ENCODE measurements around the gene TBC1D2B. TPM values are rescaled to one million over a fixed set of nuclear protein-coding genes. Genes with fewer than 3 reads are reported as not detected.
"Not testable (repeated sequence)": the region's sequence is repeated elsewhere in the genome, so short reads cannot be mapped to it uniquely, and the experiment has no call there.

The TBC1D2B gene
- polyA plus RNA-seq, 1 donor: 26.7 TPM

- no peak for DNase-seq
These were observed 90.4 kb downstream of the TBC1D2B start for GRCh38 chr15:77986891-77987764.

DNA sequence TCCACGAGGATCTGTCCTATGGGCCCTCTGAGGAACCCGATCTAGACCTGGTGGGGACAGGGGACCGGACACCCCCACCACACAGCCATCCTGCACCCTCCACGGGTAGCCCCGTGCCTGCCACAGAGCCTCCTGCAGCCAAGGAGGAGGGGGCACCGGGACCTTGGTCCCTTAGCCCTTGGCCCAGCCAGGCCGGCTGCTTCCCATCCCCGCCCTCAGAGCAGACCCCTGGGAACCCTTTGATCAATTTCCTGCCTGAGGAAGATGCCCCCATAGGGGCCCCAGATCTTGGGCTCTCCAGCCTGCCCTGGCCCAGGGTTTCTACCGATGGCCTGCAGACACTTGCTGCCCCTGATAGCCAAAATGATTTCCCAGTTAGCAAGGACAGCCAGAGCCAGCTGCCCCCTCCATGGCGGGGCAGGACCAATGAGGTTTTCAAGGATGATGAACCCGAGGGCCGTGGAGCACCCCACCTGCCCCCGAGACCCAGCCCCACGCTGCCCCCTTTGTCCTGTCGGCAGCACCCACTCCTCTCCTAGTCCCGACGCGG lies 91.5 kb downstream of the TBC1D2B start:
- DNase-seq: no peak

GRCh38 chr15:77985031-77985930 lies 92.2 kb downstream of the TBC1D2B start:
- DNase-seq: no peak

DNA sequence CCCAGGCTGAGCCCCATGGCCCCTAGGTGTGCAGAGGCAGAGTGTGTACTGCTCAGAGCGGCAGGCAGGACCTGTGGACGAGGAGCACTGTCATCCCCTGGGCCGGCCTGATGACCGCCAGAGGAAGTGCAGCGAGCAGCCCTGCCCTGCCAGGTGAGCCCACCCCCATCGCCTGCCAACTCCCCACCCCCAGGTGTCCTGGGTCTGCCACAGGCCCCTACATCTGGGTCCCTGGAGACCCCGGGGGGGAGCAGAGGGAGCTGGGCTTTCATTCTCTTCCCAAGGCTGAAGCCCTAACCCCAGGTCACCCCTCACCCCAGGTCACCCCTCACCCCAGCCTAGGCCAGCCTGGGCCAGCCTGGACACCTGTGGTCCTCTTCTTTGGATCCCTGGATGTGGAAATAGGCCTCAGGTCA lies 93.1 kb downstream of the TBC1D2B start:
- no peak for DNase-seq

- no peak for DNase-seq
These were observed 93.6 kb downstream of the TBC1D2B start for GRCh38 chr15:77983708-77984445.

DNA sequence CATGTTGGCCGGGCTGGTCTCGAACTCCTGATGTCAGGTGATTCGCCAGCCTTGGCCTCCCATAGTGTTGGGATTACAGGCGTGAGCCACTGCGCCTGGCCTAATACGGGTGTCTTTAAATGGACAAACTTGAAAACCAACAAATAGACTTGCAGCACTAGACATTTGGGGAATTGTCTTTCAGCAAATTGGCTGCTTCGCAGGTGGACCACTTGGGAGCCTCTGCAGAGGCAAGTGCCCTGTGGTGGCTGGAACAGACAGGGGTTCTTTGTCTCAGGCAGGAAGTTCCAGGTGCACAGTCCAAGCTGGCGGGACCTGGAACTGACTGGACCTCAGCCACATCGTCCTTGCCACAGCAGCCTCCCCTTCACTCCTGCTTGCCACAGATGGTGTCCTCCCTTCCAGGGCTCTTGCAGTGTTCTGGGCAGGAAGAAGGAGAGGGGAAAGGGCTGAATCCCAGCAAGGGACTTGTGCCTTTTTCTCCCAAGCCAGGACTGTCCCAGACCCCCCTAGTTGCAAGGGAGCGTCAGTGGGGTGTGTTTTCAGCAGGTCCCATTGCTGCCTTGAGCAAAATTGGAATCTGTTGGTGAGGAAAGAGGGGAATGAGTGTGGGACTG lies 94.3 kb downstream of the TBC1D2B start:
- DNase-seq: no peak

GRCh38 chr15:77982127-77982490 lies 95.4 kb downstream of the TBC1D2B start:
- no peak for DNase-seq

GRCh38 chr15:77981281-77982126 lies 96.0 kb downstream of the TBC1D2B start:
- no peak for DNase-seq

- DNase-seq: not testable (repeated sequence)
These were observed 96.8 kb downstream of the TBC1D2B start for GRCh38 chr15:77980674-77981073.

- DNase-seq: no peak
These were observed 97.4 kb downstream of the TBC1D2B start for GRCh38 chr15:77980098-77980497.

- not testable (repeated sequence) for DNase-seq
These were observed 98.4 kb downstream of the TBC1D2B start for GRCh38 chr15:77979157-77979556.

DNA sequence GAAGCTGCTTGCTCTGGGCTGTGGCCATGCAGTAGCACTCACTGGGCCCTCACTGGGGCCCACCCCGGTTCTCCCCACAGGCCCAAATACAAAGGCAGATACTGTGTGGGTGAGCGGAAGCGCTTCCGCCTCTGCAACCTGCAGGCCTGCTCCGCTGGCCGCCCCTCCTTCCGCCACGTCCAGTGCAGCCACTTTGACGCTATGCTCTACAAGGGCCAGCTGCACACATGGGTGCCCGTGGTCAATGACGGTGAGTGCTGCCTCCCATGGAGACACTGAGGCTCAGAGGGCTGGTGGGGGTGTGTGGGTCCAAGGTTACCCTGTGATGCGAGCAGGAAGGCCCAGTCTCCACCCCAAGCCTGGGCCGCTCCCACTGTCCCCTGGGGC lies 98.8 kb downstream of the TBC1D2B start:
- not testable (repeated sequence) for DNase-seq

- not testable (repeated sequence) for DNase-seq
These were observed 99.4 kb downstream of the TBC1D2B start for GRCh38 chr15:77977903-77978758.

DNA sequence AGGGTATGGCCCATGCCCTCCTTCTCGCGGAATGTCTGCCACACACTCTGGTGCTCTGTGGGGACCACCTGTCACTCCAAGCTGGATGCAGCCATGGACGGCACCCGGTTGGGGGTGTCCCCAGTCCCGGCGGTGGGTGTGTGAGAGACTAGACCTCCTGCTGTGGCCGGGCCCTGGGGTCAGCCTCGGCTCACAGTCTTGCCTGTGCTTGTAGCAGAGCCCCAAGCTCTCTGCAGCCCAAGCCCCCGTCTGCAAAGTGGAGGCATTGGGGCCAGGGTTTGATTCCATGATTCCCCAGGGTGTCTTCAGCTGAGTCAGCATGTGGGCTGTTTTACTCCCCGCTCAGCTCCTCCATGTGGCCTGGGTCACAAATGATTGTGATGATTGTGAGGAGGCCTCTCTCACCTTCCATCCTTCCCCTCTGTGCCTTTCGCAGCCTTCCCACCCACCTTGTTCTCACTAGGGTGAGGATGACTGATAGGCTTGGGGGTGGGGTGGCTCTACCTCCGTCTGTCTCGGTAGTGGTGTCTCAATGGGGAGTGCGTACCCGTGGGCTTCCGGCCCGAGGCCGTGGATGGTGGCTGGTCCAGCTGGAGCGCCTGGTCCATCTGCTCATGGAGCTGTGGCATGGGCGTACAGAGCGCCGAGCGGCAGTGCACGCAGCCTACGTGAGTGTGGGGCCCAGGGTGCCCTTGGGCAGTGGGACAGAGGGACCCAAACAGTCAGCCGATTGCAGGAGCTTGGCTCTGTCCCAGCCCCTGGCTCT lies 100.6 kb downstream of the TBC1D2B start:
- not testable (repeated sequence) for DNase-seq

GRCh38 chr15:77976095-77976450 lies 101.4 kb downstream of the TBC1D2B start:
- not testable (repeated sequence) for DNase-seq

DNA sequence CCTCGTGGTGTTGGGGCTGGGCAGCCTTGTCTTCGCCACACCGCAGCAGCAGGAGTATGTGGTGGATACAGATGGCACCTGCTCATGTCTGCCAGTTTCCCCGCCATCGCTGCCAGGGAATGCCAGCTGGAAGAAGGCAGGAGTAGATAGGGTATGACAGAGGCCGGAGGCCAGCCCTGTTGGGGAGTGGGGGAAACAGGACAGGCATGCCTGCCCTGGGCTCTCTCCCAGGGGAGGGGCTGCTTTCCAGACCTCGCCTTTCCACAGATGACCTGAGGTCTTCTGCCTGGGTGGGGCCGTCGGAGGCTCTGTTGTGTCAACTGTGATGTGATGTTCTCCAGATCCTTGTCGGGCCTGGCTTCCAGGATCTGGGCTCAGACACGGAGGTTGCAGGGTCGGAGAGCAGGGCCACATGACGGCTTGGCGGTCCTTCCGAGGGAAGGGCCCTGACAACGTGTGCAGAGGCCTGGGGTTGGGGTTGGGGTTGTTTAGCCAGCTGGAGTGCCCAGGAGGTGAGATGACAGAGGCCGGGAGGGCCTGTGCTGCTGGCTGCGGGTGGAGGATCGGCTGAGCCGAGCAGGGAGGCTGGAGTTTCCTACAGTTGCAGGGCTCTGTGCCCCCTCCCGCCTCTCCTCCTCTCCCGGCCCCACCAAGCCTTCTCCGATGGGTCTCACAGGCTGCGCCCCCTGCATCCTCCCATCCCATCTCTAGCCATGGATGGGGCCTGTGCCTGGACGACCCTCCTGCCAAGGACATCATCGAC lies 102.0 kb downstream of the TBC1D2B start:
- DNase-seq: no peak

GRCh38 chr15:77974416-77975331 lies 102.8 kb downstream of the TBC1D2B start:
- DNase-seq: no peak

DNA sequence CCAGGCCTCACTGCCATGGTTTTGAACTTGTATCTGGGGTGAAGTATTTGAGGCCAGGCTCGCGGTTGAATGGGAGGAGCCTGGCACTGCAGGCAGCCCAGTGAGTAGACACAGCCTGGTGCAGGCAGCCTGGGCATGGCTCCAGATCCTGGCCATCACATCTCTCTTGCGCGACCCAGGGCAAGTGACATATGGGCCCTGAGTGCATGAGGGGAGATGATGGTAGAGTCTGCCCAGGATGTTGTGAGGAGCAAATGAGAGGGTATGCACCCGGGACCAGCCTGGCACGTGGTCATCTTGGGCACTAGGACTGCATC lies 103.5 kb downstream of the TBC1D2B start:
- DNase-seq: no peak
